ENCODE data around the gene CENPX.

The CENPX gene

GRCh38 chr17:82056729-82057621 is 34.3 kb upstream of the CENPX start:
- Histone ChIP-seq H3K4me3 (no peak overlapping the region), H3K36me3 (peaks cover 76 to 88% (median 86%) of the 10 kb centered on the region in 11 experiments)

GRCh38 chr17:82055965-82056728 is 33.5 kb upstream of the CENPX start:
- peaks cover 17 to 68% (median 47%) of the 10 kb centered on the region in 10 experiments for H3K4me1 ChIP-seq
- H3K4me2 ChIP-seq = no peak overlapping the region
- peaks cover 0 to 93% (median 90%) of the 10 kb centered on the region in 11 experiments; a peak in 20 of 22 replicates for H4K20me1 ChIP-seq
- no peak overlapping the region for H3K9ac ChIP-seq
- H3K27me3 ChIP-seq = no peaks in the 10 kb centered on the region
- peaks cover 70 to 82% (median 80%) of the 10 kb centered on the region in 11 experiments for H3K36me3 ChIP-seq
- no peak for TF ChIP-seq Cebpa-rat (IDR thresholded peaks at IDR 0.05)
- H3K9me3 ChIP-seq (replicated peaks in 1 of 11) = no peaks in the 10 kb centered on the region
- H3K27ac ChIP-seq = no peak overlapping the region
- H3K4me3 ChIP-seq = no peak overlapping the region

More at GRCh38 chr17:82056729-82057621, 34.3 kb upstream of the CENPX start:
- H3K27ac ChIP-seq = no peak overlapping the region
- H4K20me1 ChIP-seq = peaks cover 0 to 98% (median 95%) of the 10 kb centered on the region in 11 experiments; a peak in 20 of 22 replicates
- H3K9me3 ChIP-seq (replicated peaks in 1 of 11) = no peaks in the 10 kb centered on the region
- peak overlapping the region in 4 of 11 experiments; percentile 7 to 14 (median 9); a peak in 2 of 22 replicates for H3K4me2 ChIP-seq
- no peak for TF ChIP-seq Cebpa-rat (IDR thresholded peaks at IDR 0.05)
- peak overlapping the region in 4 of 11 experiments; percentile 15 to 41 (median 28); a peak in 5 of 22 replicates for H3K9ac ChIP-seq
- H3K4me1 ChIP-seq = peaks cover 17 to 68% (median 47%) of the 10 kb centered on the region in 10 experiments
- H3K27me3 ChIP-seq = no peaks in the 10 kb centered on the region

GRCh38 chr17:82055023-82055964 is 32.6 kb upstream of the CENPX start:
- Histone ChIP-seq H3K27ac (no peak overlapping the region), H4K20me1 (peaks cover 0 to 92% (median 82%) of the 10 kb centered on the region in 11 experiments; a peak in 20 of 22 replicates), H3K4me2 (0 out of 22 replicates have a peak overlapping the region, but pooled peaks of 1 of the 11 experiments have one; percentile 1), H3K4me1 (peaks cover 24 to 68% (median 50%) of the 10 kb centered on the region in 10 experiments), H3K9me3 (replicated peaks in 1 of 11) (no peaks in the 10 kb centered on the region), H3K27me3 (no peaks in the 10 kb centered on the region), H3K4me3 (no peak overlapping the region), H3K36me3 (peaks cover 62 to 73% (median 72%) of the 10 kb centered on the region in 11 experiments), H3K9ac (peak overlapping the region in 3 of 11 experiments; percentile 5 to 23 (median 14); a peak in 3 of 22 replicates)
- TF ChIP-seq Cebpa-rat (IDR thresholded peaks at IDR 0.05) = no peak

GRCh38 chr17:82054351-82055022 is 31.8 kb upstream of the CENPX start:
- TF ChIP-seq Cebpa-rat (IDR thresholded peaks at IDR 0.05) = no peak
- Histone ChIP-seq H3K4me3 (no peak overlapping the region; a peak in 1 of 20 replicates), H3K9ac (peak overlapping the region in 4 of 11 experiments; percentile 5 to 94 (median 56); a peak in 3 of 22 replicates), H3K4me2 (no peak overlapping the region; a peak in 1 of 22 replicates), H3K4me1 (peaks cover 32 to 65% (median 45%) of the 10 kb centered on the region in 10 experiments), H3K27ac (no peak overlapping the region), H3K36me3 (peaks cover 57 to 73% (median 68%) of the 10 kb centered on the region in 11 experiments), H3K9me3 (replicated peaks in 1 of 11) (no peaks in the 10 kb centered on the region), H4K20me1 (peaks cover 0 to 86% (median 74%) of the 10 kb centered on the region in 11 experiments; a peak in 20 of 22 replicates), H3K27me3 (no peaks in the 10 kb centered on the region)

- peaks cover 0 to 78% (median 66%) of the 10 kb centered on the region in 11 experiments; a peak in 20 of 22 replicates for H4K20me1 ChIP-seq
- H3K9ac ChIP-seq = peak overlapping the region; percentile 82 to 94 (median 89); a peak in 18 of 22 replicates
- H3K27me3 ChIP-seq = no peaks in the 10 kb centered on the region
- H3K9me3 ChIP-seq (replicated peaks in 1 of 11) = no peaks in the 10 kb centered on the region
- H3K4me3 ChIP-seq = peak overlapping the region in 8 of 10 experiments; percentile 9 to 99 (median 96); a peak in 9 of 20 replicates
- no peak overlapping the region for H3K27ac ChIP-seq
- peaks cover 53 to 72% (median 68%) of the 10 kb centered on the region in 11 experiments for H3K36me3 ChIP-seq
- peak overlapping the region; percentile 90 to 100 (median 98); a peak in 21 of 22 replicates for H3K4me2 ChIP-seq
- H3K4me1 ChIP-seq = peaks cover 29 to 57% (median 38%) of the 10 kb centered on the region in 10 experiments
- no peak for TF ChIP-seq Cebpa-rat (IDR thresholded peaks at IDR 0.05)
Observed at GRCh38 chr17:82053556-82054263, 31.0 kb upstream of the CENPX start.

- Histone ChIP-seq H3K27ac (no peak overlapping the region; a peak in 1 of 22 replicates), H3K9ac (peak overlapping the region; percentile 82 to 94 (median 89); a peak in 21 of 22 replicates)
Observed at GRCh38 chr17:82053130-82053529, 30.5 kb upstream of the CENPX start.

GRCh38 chr17:82052638-82053059 is 30.0 kb upstream of the CENPX start:
- Histone ChIP-seq H3K4me2 (peak overlapping the region; percentile 90 to 100 (median 98)), H3K4me3 (peak overlapping the region; percentile 94 to 99 (median 97)), H4K20me1 (peaks cover 0 to 67% (median 55%) of the 10 kb centered on the region in 11 experiments; a peak in 20 of 22 replicates), H3K27me3 (no peaks in the 10 kb centered on the region), H3K27ac (peak overlapping the region; percentile 9 to 81 (median 77); a peak in 19 of 22 replicates), H3K9ac (peak overlapping the region; percentile 82 to 94 (median 89)), H3K4me1 (peaks cover 28 to 50% (median 36%) of the 10 kb centered on the region in 10 experiments), H3K36me3 (peaks cover 47 to 72% (median 67%) of the 10 kb centered on the region in 11 experiments), H3K9me3 (replicated peaks in 1 of 11) (no peaks in the 10 kb centered on the region)
- no peak for TF ChIP-seq Cebpa-rat (IDR thresholded peaks at IDR 0.05)

More at GRCh38 chr17:82053130-82053529, 30.5 kb upstream of the CENPX start:
- no peak for TF ChIP-seq Cebpa-rat (IDR thresholded peaks at IDR 0.05)
- Histone ChIP-seq H4K20me1 (peaks cover 0 to 72% (median 60%) of the 10 kb centered on the region in 11 experiments; a peak in 20 of 22 replicates), H3K36me3 (peaks cover 47 to 72% (median 68%) of the 10 kb centered on the region in 11 experiments), H3K4me3 (peak overlapping the region; percentile 94 to 99 (median 97); a peak in 18 of 20 replicates), H3K9me3 (replicated peaks in 1 of 11) (no peaks in the 10 kb centered on the region), H3K4me1 (peaks cover 28 to 53% (median 36%) of the 10 kb centered on the region in 10 experiments), H3K27me3 (no peaks in the 10 kb centered on the region), H3K4me2 (peak overlapping the region; percentile 90 to 100 (median 98))
